Measurements from ENCODE around the gene TMEM43.

Gene TMEM43

GRCh38 chr3:14138878-14139655 is 14.2 kb downstream of the TMEM43 start:
- peak; percentile 21 for DNase-seq

GRCh38 chr3:14139771-14140170 is 14.9 kb downstream of the TMEM43 start:
- DNase-seq, result peak; percentile 34

- DNase-seq, result peak; percentile 15
These were observed 15.8 kb downstream of the TMEM43 start for GRCh38 chr3:14140668-14141067.

DNA sequence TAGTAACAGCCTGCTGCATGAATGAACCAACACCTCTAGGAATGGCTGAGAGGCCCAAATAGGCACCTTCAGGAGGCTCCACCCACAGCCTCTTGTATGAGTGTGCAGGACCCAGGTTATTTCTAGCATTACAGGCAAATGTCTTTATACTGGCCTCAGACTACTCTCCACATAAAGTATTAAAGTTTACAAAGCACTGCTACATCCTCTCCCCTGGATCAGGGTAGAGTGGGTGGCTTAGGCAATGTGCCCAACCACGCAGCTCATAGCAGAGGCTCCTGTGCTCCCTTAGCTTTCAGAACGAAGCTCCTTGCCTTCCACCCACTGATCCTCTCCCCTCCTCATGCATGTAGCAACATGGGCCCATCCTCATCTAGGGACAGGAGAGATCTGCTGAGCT is 16.3 kb downstream of the TMEM43 start:
- DNase-seq, result no peak

DNA sequence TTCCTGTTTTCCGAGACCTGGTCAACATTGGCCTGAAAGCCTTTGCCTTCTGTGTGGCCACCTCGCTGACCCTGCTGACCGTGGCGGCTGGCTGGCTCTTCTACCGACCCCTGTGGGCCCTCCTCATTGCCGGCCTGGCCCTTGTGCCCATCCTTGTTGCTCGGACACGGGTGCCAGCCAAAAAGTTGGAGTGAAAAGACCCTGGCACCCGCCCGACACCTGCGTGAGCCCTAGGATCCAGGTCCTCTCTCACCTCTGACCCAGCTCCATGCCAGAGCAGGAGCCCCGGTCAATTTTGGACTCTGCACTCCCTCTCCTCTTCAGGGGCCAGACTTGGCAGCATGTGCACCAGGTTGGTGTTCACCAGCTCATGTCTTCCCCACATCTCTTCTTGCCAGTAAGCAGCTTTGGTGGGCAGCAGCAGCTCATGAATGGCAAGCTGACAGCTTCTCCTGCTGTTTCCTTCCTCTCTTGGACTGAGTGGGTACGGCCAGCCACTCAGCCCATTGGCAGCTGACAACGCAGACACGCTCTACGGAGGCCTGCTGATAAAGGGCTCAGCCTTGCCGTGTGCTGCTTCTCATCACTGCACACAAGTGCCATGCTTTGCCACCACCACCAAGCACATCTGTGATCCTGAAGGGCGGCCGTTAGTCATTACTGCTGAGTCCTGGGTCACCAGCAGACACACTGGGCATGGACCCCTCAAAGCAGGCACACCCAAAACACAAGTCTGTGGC is 16.9 kb downstream of the TMEM43 start:
- DNase-seq, result no peak

GRCh38 chr3:14142567-14143270 is 17.9 kb downstream of the TMEM43 start:
- no peak for DNase-seq

GRCh38 chr3:14143271-14144225 is 18.7 kb downstream of the TMEM43 start:
- DNase-seq, result no peak

GRCh38 chr3:14144423-14145075 is 19.7 kb downstream of the TMEM43 start:
- peak; percentile 65 for DNase-seq

- DNase-seq, result no peak
These were observed 20.4 kb downstream of the TMEM43 start for GRCh38 chr3:14145236-14145635.

DNA sequence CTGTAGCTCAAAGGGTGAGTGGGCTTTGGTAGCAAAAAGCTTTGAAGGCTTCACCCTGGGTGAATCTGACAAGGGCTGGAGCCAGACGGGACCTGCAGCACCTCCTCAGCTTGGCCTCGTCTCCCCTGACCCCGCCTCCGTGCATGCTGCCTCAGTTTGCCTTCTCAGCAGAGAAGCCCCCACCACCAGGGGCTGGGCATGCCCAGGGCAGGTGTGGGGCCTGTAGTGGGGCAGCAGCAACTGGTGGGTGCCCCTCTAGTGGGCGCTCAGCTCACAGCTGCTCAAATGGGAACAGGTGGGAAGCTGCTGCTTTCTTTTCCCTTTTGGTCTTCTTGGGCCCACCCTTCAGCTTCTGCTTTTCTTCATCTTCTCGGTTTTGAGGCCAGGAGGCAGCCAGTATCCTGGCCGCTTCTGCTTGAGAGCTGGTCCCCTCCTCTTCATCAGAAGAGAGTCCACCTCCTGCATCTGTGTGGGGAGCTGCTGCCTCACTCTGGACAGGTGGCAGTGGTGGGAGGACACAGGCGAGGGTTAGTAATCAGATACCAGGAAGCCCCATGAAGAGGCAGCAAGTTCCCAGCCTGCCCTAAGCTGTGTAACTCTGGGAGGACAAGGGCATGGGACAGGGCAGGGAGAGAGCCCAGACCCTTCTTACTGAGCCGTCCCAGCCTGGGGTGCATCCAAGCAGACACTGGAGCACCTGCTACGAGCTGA is 21.0 kb downstream of the TMEM43 start:
- DNase-seq, result no peak

- no peak for DNase-seq
These were observed 21.7 kb downstream of the TMEM43 start for GRCh38 chr3:14146381-14147065.

- no peak for DNase-seq
These were observed 22.2 kb downstream of the TMEM43 start for GRCh38 chr3:14147066-14147435.

DNA sequence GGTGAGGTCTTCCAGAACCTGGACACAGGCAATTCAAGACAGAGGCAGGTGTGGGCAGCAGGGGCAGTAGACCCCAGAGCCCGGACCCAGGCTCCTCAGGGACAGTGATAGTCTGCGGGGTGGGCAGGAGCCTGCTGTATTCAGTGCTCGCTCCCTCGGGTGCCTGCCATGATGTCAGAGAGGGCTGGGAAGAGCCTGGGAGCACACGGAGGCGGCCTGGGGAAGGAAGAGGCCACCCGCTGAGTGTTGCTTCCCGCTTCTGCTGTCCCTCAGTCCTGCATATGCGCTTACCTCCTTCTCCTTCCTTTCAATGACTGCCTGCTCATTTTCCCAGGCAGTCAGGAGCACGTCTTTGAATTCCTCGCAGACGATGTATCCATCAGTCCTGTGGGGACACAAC is 22.8 kb downstream of the TMEM43 start:
- no peak for DNase-seq

DNA sequence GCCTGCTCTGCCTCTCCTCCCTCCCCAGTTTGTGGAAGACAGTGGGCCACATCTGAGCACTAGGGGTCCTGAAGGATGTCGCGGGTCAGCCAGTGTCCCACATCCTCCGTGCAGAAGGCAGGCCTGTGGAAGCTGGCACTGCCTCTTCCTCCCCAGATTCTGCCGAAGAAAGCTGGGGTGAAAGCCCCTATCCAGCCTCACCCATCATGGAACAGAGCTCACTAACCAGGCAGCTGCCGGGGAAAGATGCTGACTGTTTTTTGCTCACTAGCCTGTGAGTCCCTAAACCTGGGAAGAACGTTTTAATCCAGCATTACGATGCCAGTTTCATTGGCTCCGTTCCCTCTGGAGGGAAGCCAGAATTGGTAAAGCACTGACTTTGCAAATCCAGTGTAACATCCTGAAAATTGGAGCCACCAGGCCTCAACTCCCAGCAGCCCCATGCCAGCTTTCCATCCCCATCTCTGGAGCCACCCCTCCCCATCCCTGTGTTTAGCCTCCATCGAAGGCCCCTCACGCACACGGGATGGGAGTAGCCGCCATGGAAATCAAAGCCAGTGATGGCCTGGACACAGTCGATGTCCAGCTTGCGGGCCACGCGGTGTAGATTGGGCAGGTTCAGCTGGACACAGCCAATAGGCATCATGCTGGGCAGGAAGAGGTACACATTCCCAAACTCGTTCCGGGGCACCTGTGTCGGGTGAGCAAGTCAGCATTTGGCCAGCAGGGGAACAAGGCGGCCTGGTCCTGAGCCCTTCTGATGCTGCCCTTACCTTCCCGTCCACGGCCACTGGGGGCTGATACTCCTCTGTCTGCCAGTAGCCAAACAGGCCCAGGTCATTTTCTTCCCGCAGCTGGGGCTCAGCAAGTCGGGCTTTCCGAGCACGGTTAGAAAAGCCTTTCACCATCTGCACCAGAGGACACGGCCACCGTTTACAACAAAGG is 23.5 kb downstream of the TMEM43 start:
- DNase-seq, result no peak

- DNase-seq, result no peak
These were observed 25.2 kb downstream of the TMEM43 start for GRCh38 chr3:14150078-14150477.

- DNase-seq, result no peak
These were observed 25.8 kb downstream of the TMEM43 start for GRCh38 chr3:14150491-14151230.

DNA sequence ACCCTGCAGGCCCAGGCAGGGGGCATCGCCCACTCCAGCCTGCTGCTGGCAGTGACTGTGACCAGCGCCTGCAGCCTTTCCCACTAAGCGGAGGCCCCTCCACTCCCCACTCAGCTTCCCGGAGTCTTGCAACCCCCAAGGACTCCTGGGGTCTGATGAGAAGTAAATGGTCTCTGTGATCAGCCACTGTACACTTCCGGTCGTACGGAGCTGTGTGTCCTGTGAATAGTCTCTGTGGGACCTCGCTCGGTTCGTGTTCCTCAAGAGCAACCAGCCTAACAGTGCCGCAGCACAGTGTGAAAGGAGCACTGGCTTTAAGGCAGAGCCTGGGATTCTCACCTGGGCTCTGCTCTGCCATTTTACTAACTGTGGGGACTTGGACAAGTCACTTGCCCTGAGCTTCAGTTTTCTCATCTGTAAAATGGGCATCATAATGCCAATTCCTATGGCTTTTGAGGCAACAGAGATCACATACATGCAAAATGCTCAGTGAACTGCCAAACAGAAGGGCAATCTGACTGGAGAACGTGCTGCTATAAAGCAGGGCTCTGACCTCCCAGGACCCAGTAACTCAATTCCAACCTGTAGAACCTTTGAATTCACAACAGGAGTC is 26.7 kb downstream of the TMEM43 start:
- no peak for DNase-seq

- DNase-seq, result no peak
These were observed 27.5 kb downstream of the TMEM43 start for GRCh38 chr3:14152233-14152962.

All from right forelimb (tissue), 1 donor.